Gastroesophageal sphincter (tissue), 4 donors: ENCODE results near the gene OMA1. TPM values are rescaled to one million over a fixed set of nuclear protein-coding genes. Genes with fewer than 3 reads are reported as not detected.

Experiments used
- ATAC-seq: fragments of 150-250 bp; one replicate; pipeline ENCODE4 v1.9.1; 2016; ENCODE audit warnings: mild to moderate bottlenecking, moderate library complexity
- H3K27ac ChIP-seq, 4 donors: fragments of 200-600 bp; sonication (generic) in 3 of 4; 1 replicate in 3 of 4; 2 replicates in 1 of 4; pipeline ENCODE4 v1.5.1; 2016 to 2019
- H3K27me3 ChIP-seq: fragments of 200-600 bp; sonication (generic); one replicate; pipeline ENCODE4 v1.5.1; 2019
- H3K36me3 ChIP-seq, 2 donors: fragments of 200-600 bp; sonication (generic); one replicate each; pipeline ENCODE4 v1.5.1; 2019; ENCODE audit warnings: control low read depth in 1 of 2
- H3K4me1 ChIP-seq, 3 donors: fragments of 200-600 bp; sonication (generic); 1 replicate in 2 of 3; 2 replicates in 1 of 3; pipeline ENCODE4 v1.5.1; 2016 to 2019; ENCODE audit warnings: control low read depth in 2 of 3
- H3K4me3 ChIP-seq, 2 donors: fragments of 200-600 bp; sonication (generic); one replicate each; pipeline ENCODE4 v1.5.1; 2019; ENCODE audit warnings: mild to moderate bottlenecking in 1 of 2, moderate library complexity in 1 of 2
- H3K9me3 ChIP-seq, 3 donors: fragments of 200-600 bp; sonication (generic); one replicate each; pipeline ENCODE4 v1.5.1; 2017 to 2019; ENCODE audit warnings: control low read depth in 2 of 3
- CTCF ChIP-seq, 4 experiments: fragments of 200-600 bp in 2 of 4; fragments of 450-650 bp in 2 of 4; sonication (generic) in 1 of 4; IDR thresholded peaks; one replicate each; pipeline ENCODE4 v1.5.1; 2017 to 2019; ENCODE audit warnings: antibody characterized with exemption in 4 of 4, mild to moderate bottlenecking in 2 of 4, moderate library complexity in 2 of 4
- EP300 ChIP-seq: sonication (generic); formaldehyde crosslinking; IDR thresholded peaks from one replicate; pipeline ENCODE4 v1.6.1; 2017; ENCODE audit warnings: antibody characterized with exemption, mild to moderate bottlenecking
- POLR2A ChIP-seq, 2 donors: fragments of 450-650 bp; IDR thresholded peaks; one replicate each; pipeline ENCODE4 v1.6.1; 2017; ENCODE audit warnings: antibody characterized with exemption in 2 of 2, mild to moderate bottlenecking in 2 of 2, moderate library complexity in 1 of 2
- POLR2AphosphoS5 ChIP-seq: sonication (generic); formaldehyde crosslinking; IDR thresholded peaks from one replicate; pipeline ENCODE4 v1.6.1; 2017; ENCODE audit warnings: antibody characterized with exemption
- WGBS, 2 donors: methylation state at CpG; one replicate each; pipeline ENCODE4 v1.1.5; 2018; ENCODE audit warnings: low coverage in 1 of 2; 5-methylcytosine and 5-hydroxymethylcytosine counted together
- total RNA-seq, 4 donors: library from RNA; depleted of rRNA; stranded (reverse); fragments of >200 nt; gene quantifications; one replicate each; pipeline ENCODE4 v1.1.0, GENCODE V29; 2016

The OMA1 gene
- total RNA-seq, 4 donors from 2014 or later, result 29.1 to 54.2 (median 36.6) TPM

GRCh38 chr1:58590019-58590418, 43.5 kb upstream of the OMA1 start:
- no peaks in the 10 kb centered on the region for H3K9me3 ChIP-seq
- H3K4me1 ChIP-seq, result peaks cover 7 to 27% (median 15%) of the 10 kb centered on the region in 3 donors
- no peak for ATAC-seq
- H3K27ac ChIP-seq, result no peak overlapping the region
- no peak overlapping the region for H3K4me3 ChIP-seq
- TF ChIP-seq POLR2A (IDR thresholded peaks at IDR 0.05) (no peak), POLR2AphosphoS5 (no peak), EP300 (no peak), CTCF (IDR thresholded peaks at IDR 0.05) (no peak)
- no peaks in the 10 kb centered on the region for H3K36me3 ChIP-seq
- no peaks in the 10 kb centered on the region for H3K27me3 ChIP-seq

GRCh38 chr1:58588396-58588795, 41.9 kb upstream of the OMA1 start:
- Histone ChIP-seq H3K27me3 (no peaks in the 10 kb centered on the region), H3K36me3 (no peaks in the 10 kb centered on the region)

GRCh38 chr1:58587667-58588066, 41.1 kb upstream of the OMA1 start:
- Histone ChIP-seq H3K27ac (no peak overlapping the region), H3K4me3 (no peak overlapping the region), H3K36me3 (no peaks in the 10 kb centered on the region), H3K9me3 (no peaks in the 10 kb centered on the region), H3K27me3 (no peaks in the 10 kb centered on the region), H3K4me1 (peaks cover 16 to 40% (median 30%) of the 10 kb centered on the region in 3 donors)
- 93 to 100% methylated on average over 2 of the region's 2 CpGs for WGBS, 2 donors
- TF ChIP-seq CTCF (IDR thresholded peaks at IDR 0.05) (no peak), EP300 (no peak), POLR2AphosphoS5 (no peak), POLR2A (IDR thresholded peaks at IDR 0.05) (no peak)
- ATAC-seq, result no peak

More at GRCh38 chr1:58588396-58588795, 41.9 kb upstream of the OMA1 start:
- H3K9me3 ChIP-seq, result no peaks in the 10 kb centered on the region
- ATAC-seq, result no peak
- H3K4me3 ChIP-seq, result no peak overlapping the region
- peaks cover 16 to 44% (median 30%) of the 10 kb centered on the region in 3 donors for H3K4me1 ChIP-seq
- WGBS, 2 donors, result 17 to 52% methylated on average over 1 to 4 of the region's 5 CpGs
- H3K27ac ChIP-seq, result no peak overlapping the region
- TF ChIP-seq POLR2AphosphoS5, result no peak
- TF ChIP-seq EP300, result no peak
- TF ChIP-seq CTCF (IDR thresholded peaks at IDR 0.05), result no peak
- no peak for TF ChIP-seq POLR2A (IDR thresholded peaks at IDR 0.05)

GRCh38 chr1:58586271-58586670, 39.7 kb upstream of the OMA1 start:
- Histone ChIP-seq H3K36me3 (no peaks in the 10 kb centered on the region), H3K27me3 (no peaks in the 10 kb centered on the region), H3K9me3 (no peaks in the 10 kb centered on the region), H3K4me1 (peaks cover 11 to 29% (median 22%) of the 10 kb centered on the region in 3 donors), H3K27ac (peak overlapping the region in 1 of 4 donors; percentile 11), H3K4me3 (no peak overlapping the region)
- WGBS, 2 donors, result 90% methylated on average over 2 of the region's 4 CpGs; no CpG with 5 or more reads in 1 of the 2 donors
- TF ChIP-seq EP300 (no peak), CTCF (IDR thresholded peaks at IDR 0.05) (no peak), POLR2AphosphoS5 (no peak), POLR2A (IDR thresholded peaks at IDR 0.05) (no peak)
- no peak for ATAC-seq

- no peak for ATAC-seq
- no peak for TF ChIP-seq POLR2A (IDR thresholded peaks at IDR 0.05)
- no peak for TF ChIP-seq CTCF (IDR thresholded peaks at IDR 0.05)
- no peak for TF ChIP-seq POLR2AphosphoS5
- TF ChIP-seq EP300, result no peak
- peak overlapping the region; percentile 63 to 76 (median 68) for H3K27ac ChIP-seq
- H3K4me1 ChIP-seq, result peaks cover 11 to 29% (median 22%) of the 10 kb centered on the region in 3 donors
- H3K36me3 ChIP-seq, result no peaks in the 10 kb centered on the region
- H3K4me3 ChIP-seq, result no peak overlapping the region
- no peaks in the 10 kb centered on the region for H3K27me3 ChIP-seq
- 65 to 67% methylated on average over 3 of the region's 3 CpGs for WGBS, 2 donors
- H3K9me3 ChIP-seq, result no peaks in the 10 kb centered on the region
Measured at GRCh38 chr1:58585581-58586151, 39.1 kb upstream of the OMA1 start.
